ENCODE results near the gene RRM2.

The RRM2 gene

GRCh38 chr2:10171006-10171800 lies 48.7 kb downstream of the RRM2 start:
- no peak for TF ChIP-seq CTCF (IDR thresholded peaks at IDR 0.05; ENCODE audit: extremely low read depth, missing control alignments)
- no peak for DNase-seq (ENCODE audit: low spot score)

GRCh38 chr2:10172033-10172871 lies 49.7 kb downstream of the RRM2 start:
- no peak for DNase-seq (ENCODE audit: low spot score)

DNA sequence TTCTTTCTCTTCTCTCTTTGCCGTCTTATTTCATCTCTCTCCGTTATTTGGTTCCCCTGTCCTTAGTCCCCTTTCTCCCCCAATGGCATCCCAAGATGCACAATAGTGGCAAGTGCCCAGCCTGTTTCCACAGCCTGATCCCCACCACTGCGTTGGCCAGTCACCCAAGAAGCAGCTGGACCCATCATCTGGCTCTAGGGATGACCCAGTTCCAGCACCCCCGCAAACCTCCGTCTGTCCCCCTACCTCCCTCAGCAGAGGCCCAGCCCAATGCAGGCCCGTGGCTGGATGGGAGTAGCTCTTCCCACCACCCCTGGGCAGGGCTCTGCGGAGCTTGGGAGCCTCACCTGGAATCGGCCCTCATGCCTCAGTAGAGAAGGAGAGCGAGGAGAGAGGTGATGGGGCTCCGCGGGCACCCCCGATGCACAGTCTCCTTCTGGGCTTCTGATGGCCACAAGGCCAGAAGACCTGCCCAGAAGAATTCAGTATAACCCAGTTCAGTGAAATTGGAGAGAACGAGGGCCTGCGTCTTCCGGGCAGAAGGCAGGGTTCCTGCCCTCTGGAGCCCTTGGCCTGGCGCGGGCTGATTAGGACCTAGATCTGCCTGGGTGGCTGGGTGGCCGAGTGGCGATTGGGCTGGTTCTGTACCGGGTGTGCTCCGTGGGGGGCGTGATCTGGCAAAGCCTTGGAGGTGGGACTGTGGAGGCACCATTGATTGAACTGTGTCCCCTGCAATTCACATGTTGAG lies 50.9 kb downstream of the RRM2 start:
- no peak for TF ChIP-seq CTCF (IDR thresholded peaks at IDR 0.05; ENCODE audit: extremely low read depth, missing control alignments)

More at GRCh38 chr2:10172033-10172871, 49.7 kb downstream of the RRM2 start:
- no peak for TF ChIP-seq CTCF (IDR thresholded peaks at IDR 0.05; ENCODE audit: extremely low read depth, missing control alignments)

GRCh38 chr2:10174173-10174572 lies 51.6 kb downstream of the RRM2 start:
- no peak for DNase-seq (ENCODE audit: low spot score)
- TF ChIP-seq CTCF (IDR thresholded peaks at IDR 0.05; ENCODE audit: extremely low read depth, missing control alignments): no peak

More for the DNA sequence above, 50.9 kb downstream of the RRM2 start:
- DNase-seq (ENCODE audit: low spot score): no peak

DNA sequence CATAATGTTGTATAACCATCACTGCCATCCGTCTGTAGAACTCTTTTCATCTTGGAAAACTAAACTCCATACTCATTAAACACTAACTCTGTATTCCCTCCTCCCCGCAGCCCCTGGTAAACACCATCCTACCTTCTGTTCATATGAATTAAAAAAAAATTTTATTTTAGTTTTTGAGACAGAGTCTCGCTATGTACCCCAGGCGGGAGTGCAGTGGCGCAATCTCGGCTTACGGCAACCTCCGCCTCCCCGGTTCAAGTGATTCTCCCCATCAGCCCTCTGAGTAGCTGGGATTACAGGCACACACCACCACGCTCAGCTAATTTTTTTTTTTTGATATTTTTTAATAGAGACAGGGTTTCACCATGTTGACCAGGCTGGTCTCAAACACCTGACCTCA lies 52.9 kb downstream of the RRM2 start:
- no peak for DNase-seq (ENCODE audit: low spot score)
- TF ChIP-seq CTCF (IDR thresholded peaks at IDR 0.05; ENCODE audit: extremely low read depth, missing control alignments): no peak

DNA sequence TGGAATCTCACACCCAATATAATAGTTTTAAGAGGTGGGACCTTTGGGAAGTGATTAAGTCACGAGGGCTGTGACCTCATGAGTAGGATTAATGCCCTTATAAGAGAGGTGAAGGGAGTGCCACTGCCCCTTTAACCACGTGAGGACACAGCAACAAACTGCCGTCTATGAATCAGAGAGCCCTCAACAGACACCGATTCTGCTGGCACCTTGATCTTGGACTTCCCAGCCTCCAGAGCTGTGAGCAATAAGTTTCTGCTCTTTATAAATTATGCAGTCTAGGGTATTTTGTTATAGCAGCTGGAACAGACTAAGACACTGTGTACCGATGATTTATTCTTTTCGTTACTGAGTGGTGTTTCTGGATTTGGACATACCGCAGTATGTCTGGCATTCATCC lies 56.2 kb downstream of the RRM2 start:
- no peak for TF ChIP-seq CTCF (IDR thresholded peaks at IDR 0.05; ENCODE audit: extremely low read depth, missing control alignments)
- DNase-seq (ENCODE audit: low spot score): no peak
